22Rv1 (cell line): ENCODE results near the gene BRME1.

Source experiments
- ZFX ChIP-seq: fragments of 450-650 bp; IDR thresholded peaks from 2 replicates; pipeline ENCODE4 v1.6.1; 2017; ENCODE audit warnings: antibody characterized with exemption, borderline replicate concordance
- TF ChIP-seq, protein P1 (sequence below): fragments of 450-650 bp; IDR thresholded peaks from 2 replicates; pipeline ENCODE4 v1.5.1; 2017; ENCODE audit warnings: mild to moderate bottlenecking

GRCh38 chr19:13885826-13886365, 20.0 kb downstream of the BRME1 start:
- TF ChIP-seq, protein P1, sequence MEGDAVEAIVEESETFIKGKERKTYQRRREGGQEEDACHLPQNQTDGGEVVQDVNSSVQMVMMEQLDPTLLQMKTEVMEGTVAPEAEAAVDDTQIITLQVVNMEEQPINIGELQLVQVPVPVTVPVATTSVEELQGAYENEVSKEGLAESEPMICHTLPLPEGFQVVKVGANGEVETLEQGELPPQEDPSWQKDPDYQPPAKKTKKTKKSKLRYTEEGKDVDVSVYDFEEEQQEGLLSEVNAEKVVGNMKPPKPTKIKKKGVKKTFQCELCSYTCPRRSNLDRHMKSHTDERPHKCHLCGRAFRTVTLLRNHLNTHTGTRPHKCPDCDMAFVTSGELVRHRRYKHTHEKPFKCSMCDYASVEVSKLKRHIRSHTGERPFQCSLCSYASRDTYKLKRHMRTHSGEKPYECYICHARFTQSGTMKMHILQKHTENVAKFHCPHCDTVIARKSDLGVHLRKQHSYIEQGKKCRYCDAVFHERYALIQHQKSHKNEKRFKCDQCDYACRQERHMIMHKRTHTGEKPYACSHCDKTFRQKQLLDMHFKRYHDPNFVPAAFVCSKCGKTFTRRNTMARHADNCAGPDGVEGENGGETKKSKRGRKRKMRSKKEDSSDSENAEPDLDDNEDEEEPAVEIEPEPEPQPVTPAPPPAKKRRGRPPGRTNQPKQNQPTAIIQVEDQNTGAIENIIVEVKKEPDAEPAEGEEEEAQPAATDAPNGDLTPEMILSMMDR = no peak
- no peak for TF ChIP-seq ZFX
